HT1080 (cell line): ENCODE results near the gene SMS. TPM values are rescaled to one million over a fixed set of nuclear protein-coding genes. Genes with fewer than 3 reads are reported as not detected.

Experiments used
- DNase-seq: peaks from one replicate; pipeline ENCODE4 v3.0.0-alpha.2; 2015; ENCODE audit warnings: low read depth
- polyA plus RNA-seq, 2 experiments: library from polyadenylated mRNA; depleted of rRNA; stranded (reverse); fragments of >200 nt; gene quantifications; 2 replicates each; pipeline ENCODE4 v1.2.3, GENCODE V29; 2015
- total RNA-seq: library from RNA; depleted of rRNA; stranded (reverse); fragments of >200 nt; shearing (Covaris generic); gene quantifications from 2 replicates; pipeline ENCODE4 v1.2.3, GENCODE V29; 2014; rRNA removed

Gene SMS
- total RNA-seq = 325 and 334 TPM in 2 replicates
- 344 and 378 TPM in 2 replicates for polyA plus RNA-seq (2015; cell fraction: cytosol; rRNA removed)
- 147 and 154 TPM in 2 replicates for polyA plus RNA-seq (2015; cell fraction: nucleus; rRNA removed)

DNA sequence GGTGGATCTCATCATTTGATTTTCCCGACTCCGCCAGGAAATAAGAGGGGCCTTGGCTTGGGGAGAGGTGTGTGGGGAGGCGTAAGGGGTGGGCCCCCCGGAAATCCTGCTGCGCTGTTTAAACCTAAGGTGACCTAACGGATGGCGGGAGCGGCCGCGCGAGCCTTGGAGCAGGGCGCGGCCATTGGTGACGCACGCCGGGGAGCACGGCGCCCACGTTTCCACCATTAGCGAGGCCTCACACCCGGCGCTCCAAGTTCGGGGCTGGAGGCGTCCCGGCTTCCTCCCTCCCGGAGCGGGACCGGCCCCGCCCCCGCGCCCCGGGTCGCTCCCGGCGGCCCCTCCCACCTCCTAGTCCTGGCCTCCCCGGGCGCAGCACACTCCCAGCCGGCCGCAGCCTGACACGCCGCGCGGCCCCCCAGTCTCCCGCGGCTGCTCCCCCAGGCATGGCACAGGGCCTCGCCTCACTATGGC is at the start of gene SMS:
TSS of gene SMS (plus strand) at position 354 of the 474 bp plus-strand sequence. CDS start at position 470, 116 bp downstream.
- DNase-seq = peak; percentile 71

GRCh38 chrX:21905313-21905712 is 35.2 kb upstream of the SMS start:
- DNase-seq = no peak

DNA sequence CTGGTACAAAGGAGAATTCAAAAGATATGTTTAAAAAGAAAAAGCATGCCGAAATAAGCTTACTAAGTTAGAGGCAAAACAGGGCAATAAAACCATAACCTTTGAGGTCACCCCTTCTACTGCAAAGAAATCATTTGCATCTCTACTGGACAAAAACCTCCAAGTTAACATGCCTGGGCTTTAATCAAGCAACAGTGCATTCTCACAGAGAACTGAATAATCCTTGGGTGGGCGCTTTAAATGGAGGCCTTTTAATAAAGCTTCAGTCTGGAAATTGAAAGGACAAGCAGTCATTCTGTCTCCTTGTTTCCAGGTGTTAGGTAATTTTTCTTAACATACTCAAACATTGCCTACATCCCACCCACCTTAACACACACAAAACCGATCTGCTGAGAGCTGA is 34.6 kb upstream of the SMS start:
- DNase-seq = no peak

- no peak for DNase-seq
These were observed 33.2 kb upstream of the SMS start for GRCh38 chrX:21907260-21907659.

DNA sequence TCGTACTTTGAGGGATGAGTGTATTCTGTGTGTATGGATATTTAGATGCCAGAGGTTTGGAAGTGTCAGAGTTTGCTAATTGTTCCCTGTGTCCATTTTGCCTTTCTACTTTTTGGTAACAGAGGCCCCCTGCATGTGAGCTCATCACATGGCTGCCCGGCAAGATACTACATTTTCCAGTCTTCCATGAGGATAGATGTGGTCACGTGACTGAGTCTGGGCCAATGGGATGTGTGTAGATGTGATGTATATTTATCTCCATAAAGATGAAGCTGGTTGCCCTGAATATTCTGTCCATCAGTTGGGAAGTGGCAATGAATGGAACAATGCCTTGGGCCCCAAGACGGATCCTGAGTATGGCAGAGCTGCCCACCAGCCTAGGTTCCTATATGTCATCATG is 29.0 kb upstream of the SMS start:
- DNase-seq = no peak

DNA sequence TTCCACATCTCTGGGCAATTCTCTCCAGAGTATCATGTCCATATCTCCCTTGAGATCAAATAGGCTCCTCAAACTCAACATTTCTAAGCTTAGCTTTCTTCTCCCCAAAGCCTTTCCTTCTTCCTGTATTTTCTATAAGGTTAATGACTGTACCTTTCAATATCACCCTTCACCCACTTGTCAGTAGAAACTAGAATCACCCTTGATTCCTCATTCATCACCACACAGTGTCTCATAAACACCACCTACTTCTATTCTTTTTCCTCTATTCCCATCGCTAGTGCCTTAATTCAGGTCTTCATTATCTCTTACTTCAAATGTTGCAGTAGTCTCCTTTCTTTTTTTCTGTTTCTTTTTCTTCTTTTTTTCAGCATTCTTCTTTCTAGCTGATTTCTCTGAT is 28.3 kb upstream of the SMS start:
- DNase-seq = no peak

- no peak for DNase-seq
These were observed 27.5 kb upstream of the SMS start for GRCh38 chrX:21912989-21913388.

GRCh38 chrX:21926116-21926515 is 14.4 kb upstream of the SMS start:
- DNase-seq = no peak

DNA sequence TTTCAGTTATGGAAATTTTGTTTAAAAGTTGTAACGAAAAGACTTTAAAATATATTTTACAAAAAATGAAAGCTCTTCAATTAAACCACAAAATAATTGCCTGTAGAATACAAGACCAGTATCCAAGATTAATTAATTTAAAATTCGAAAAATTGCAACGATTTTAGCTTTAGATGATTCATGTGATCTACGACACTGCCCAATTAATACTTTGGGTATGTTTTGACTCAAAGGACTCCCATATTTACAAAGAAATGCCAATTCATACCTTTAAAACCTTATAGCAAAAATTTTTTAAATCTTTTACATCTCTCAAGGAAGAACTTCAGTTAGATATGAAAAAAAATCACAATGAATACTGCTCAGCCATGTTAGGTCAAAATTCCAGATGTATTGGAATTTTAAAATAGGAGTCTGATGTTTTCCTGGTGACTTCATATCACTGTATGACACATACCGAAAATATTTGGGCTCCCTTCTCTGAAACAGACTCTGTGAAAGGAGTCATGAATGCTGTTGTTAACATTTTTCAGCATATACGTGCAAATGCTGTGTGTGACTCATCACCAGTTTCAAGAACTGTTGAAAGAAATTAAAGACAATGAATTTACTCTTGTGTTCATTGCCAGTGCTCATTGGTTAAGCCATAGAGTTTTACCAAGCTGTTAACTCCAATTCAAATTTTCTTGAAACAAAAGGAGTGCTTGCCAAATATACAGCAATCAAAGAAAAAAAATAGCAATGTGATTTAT is 13.8 kb upstream of the SMS start:
- peak; percentile 95 for DNase-seq

- no peak for DNase-seq
These were observed 11.3 kb upstream of the SMS start for GRCh38 chrX:21929209-21929608.

- DNase-seq = no peak
These were observed 9.5 kb upstream of the SMS start for GRCh38 chrX:21930986-21931385.

DNA sequence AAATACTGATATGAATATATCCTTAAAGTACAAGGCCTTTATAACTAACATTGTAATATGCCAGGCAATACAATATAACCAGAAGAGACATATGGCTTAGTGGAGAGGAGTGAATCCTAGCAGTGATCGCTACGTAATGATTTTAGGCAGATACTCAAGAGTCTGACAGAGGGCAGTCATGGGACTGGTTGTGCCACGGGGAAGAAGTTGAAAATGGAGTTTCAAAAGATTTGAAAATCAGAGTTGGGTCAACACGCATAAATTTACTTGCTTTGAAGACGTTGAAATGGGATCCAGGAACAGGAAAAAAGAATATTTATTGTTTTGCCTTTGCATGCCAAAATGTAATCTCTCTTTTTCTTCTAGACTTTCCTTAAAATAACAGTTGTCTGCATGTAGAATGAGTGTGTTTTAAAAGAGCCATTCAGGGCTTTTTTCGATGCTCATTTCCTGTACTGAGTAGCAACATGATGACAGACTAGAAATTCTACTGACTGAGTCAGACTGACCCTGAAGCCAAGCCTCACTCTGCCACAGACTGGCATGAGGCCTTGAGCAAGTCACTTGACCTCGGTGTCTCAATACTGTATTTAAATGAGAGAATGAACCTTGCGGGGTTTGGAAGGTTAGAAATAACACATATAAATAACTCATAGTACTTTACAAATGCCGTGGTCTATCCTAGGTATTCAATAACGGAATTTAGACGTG is 8.1 kb upstream of the SMS start:
- DNase-seq = peak; percentile 86

- no peak for DNase-seq
These were observed 7.4 kb upstream of the SMS start for GRCh38 chrX:21933077-21933476.

DNA sequence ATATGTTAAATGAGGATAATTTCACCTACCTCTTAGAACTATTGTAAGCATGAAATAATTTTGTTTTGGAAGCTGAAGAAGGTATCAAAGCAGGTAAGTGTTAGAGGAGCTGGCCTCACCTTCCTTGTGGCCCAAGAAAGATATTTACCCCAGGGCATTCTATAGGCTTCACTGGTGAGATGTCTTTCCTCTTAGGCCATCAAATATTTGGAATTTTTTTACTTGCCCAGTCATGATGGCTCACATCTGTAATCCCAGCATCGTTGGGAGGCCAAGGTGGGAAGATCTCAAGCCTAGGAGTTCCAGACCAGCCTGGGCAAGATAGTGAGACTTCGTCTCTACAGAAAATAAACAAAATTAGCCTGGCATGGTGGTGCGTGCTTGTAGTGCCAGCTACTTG is 6.1 kb upstream of the SMS start:
- no peak for DNase-seq

- no peak for DNase-seq
These were observed 603 bp upstream of the SMS start for GRCh38 chrX:21939906-21940305.

GRCh38 chrX:21943460-21944135 is 3.1 kb downstream of the SMS start:
- DNase-seq = peak; percentile 87

DNA sequence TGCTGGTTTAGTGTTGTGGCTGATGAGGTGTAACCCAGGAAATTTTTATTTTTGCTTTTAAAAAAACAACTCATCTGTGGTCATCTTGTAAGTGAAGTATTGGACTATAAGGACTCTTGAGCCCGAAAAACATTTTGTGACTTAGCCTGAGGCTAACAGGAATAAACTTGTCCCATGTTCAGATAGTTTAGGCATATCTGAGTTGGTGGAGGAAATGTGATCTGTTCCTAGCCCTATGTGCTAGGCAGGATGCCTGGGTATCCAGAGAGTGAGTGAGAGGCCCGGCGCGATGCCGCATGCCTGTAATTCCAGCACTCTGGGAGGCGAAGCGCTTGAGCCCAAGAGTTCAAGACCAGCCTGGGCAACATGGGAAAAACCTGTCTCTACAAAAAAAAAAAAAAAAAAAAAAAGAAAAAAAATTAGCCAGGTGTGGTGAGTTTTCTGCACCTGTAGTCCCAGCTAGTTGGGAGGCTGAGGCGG is 3.7 kb downstream of the SMS start:
- no peak for DNase-seq

DNA sequence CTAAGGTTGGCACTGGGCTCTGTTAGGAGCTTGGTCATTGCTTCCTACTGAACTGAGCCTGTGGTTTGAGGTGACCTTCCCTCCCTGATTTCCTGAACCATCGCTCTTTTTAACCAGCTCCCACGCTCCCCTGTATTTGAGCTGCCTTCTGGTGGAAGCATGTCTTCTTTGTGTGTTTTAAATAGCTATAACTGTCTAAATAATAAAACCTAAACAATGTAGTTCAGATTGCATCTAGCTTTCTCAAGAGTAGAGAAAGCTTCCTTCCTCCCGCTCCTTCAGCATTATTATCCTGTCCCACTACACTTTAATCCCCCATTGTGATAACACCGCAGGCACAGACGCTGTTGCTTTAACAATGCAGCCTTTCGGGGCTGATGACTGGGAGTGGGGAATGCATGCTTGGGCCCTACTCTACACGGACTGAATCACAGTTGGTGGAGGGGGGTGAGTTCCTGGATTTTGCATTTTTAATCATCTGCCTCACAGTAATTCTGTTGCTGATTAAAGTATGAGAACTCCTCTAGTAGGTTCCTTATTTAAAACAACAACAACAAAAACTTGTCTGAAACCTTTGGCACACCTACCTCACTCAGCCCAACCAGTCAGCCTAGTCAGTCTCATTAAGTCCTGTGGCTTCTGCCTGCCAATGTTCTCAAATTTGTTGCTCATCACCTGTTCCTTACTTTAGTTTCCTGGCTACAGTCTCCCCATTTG is 6.6 kb downstream of the SMS start:
- DNase-seq = no peak

GRCh38 chrX:21947671-21948070 is 7.2 kb downstream of the SMS start:
- DNase-seq = no peak

DNA sequence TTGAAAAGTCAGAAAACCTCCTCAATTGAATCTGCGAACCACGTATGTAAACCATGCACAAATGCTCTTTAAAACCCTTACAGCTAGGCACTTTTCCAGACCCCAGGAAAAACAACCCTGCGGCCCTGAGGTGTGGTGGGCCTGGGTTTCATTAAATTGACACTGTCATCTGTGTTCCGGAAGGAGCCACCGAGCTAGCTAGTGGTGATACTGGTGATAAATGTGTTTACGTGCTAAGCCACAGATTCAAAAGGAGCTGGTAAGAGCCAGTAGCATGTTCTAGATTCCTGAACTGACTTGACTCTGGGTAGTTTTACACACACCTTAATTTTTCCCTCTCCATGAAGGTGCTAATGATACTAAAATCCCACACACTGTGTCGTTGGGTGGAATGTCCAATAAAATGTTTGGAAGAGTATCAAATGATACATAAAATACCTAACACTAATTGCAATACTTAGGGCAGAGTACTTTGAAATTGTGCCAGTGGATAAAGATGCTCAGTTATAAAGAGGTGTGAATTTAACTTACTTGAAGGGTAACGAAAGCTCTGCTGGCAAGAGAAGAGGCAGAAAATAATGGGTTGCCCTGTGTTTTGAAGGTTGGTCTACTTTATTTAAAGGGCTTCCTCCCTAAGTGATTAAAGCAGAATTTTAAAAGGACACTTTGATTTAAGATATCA is 8.5 kb downstream of the SMS start:
- DNase-seq = no peak

DNA sequence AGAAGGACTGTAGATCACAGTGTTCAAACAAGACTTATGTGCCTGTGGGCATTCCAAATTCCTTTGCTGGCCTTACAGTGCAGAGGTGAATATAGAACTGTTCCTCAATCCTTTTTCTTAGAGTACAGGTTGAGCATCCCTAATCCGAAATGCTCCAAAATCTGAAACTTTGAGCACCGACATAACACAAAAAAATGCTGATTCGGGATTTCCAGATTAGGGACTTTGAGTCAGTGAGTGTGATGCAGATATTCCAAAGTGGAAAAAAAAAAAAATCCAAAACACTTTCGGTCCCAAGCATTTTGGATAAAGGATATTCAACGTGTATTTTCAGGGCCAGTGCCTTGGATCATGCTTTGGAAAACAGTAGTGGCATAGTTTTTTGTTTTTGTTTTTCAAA is 9.2 kb downstream of the SMS start:
- no peak for DNase-seq
